ENCODE data around the gene TNXB. TPM values are rescaled to one million over a fixed set of nuclear protein-coding genes. Genes with fewer than 3 reads are reported as not detected.

The TNXB gene
- total and polyA plus RNA-seq, 2 of the 4 experiments (the other 2 are of a cell fraction) = 0.05 TPM; not detected in 1

DNA sequence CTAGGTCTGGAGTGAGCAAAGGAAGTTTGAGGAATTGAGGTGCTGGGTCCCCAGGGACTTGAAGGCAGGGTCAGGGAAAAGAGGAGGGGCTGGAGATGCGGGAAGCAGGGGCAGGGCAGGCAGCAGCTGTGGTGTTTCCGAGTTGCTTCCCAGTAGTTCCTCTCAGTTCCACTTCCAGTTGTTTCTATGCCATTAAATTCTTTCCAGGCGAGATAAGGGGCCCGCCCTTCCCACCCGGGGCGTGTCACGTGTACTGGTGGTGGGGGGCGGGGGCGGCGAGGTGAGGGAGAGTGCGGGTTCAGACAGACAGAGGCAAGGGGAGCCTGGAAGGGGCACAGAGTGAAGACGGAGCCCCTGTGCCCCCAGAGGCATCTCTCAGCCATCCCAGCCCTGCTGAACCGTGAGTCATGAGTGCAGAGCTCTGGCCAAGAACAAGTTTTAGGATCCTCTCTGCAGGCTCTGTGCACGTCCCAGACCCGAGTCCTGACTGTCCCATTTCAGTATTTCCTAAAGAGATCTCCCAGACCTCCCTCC is 977 bp downstream of the TNXB start:
- Histone ChIP-seq H4K5ac (ENCODE audit: low read depth, low read length) (peak overlapping the region; percentile 75; the same call in 1 of the 2 replicates), H2AK5ac (ENCODE audit: low read depth, low read length) (no peak overlapping the region), H2BK20ac (ENCODE audit: low read depth, low read length) (no peak overlapping the region), H2BK120ac (ENCODE audit: low read depth, low read length) (peak overlapping the region; percentile 38; the same call in 1 of the 2 replicates), H2BK15ac (ENCODE audit: low read depth, low read length) (no peak overlapping the region), H2AK9ac (replicated peaks; ENCODE audit: low read depth, low read length, poor library complexity) (peak overlapping the region; percentile 16), H3K4me3 (ENCODE audit: insufficient read depth, low read depth, low read length) (no peak overlapping the region), H4K8ac (ENCODE audit: low read depth in 2 of 2, low read length in 2 of 2) (0 out of 4 replicates have a peak overlapping the region, but pooled peaks of 1 of the 2 experiments have one; percentile 45), H3K9me1 (ENCODE audit: insufficient read depth, low read length) (peaks cover 4% of the 10 kb centered on the region), H3K27me3 (ENCODE audit: control insufficient read depth, insufficient read depth, low read length) (peaks cover 29% of the 10 kb centered on the region), H3K79me1 (ENCODE audit: low read depth in 1 of 2, low read length in 2 of 2) (peaks cover 0 to 2% of the 10 kb centered on the region in 2 experiments; a peak in 1 of 4 replicates), H3K27ac (ENCODE audit: insufficient read depth, low read length) (peak overlapping the region; percentile 83), H4K20me1 (ENCODE audit: insufficient read depth, low read length) (no peaks in the 10 kb centered on the region), H3K14ac (replicated peaks; ENCODE audit: low read depth, low read length) (no peak overlapping the region), H2BK5ac (ENCODE audit: low read depth, low read length, poor library complexity, severe bottlenecking) (no peak overlapping the region), H3K23ac (ENCODE audit: low read depth, low read length) (no peak overlapping the region), H3K9me3 (ENCODE audit: control insufficient read depth, insufficient read depth, low read length) (no peaks in the 10 kb centered on the region), H3K18ac (ENCODE audit: low read depth, low read length) (peak overlapping the region; percentile 43; the same call in 1 of the 2 replicates), H3K4ac (ENCODE audit: low read depth, low read length) (no peak overlapping the region; the same call in 1 of the 2 replicates), H2AFZ (replicated peaks; ENCODE audit: low read length, poor library complexity) (no peak overlapping the region), H3K9ac (ENCODE audit: low read depth, low read length) (peak overlapping the region; percentile 18; the same call in 1 of the 2 replicates), H3K36me3 (ENCODE audit: control insufficient read depth, insufficient read depth, low read length) (peaks cover 3% of the 10 kb centered on the region; the same call in 1 of the 2 replicates), H4K91ac (ENCODE audit: insufficient read depth, low read depth, low read length) (peak overlapping the region; percentile 23; the same call in 1 of the 2 replicates), H3K56ac (ENCODE audit: extremely low read depth, insufficient read depth, low read length) (no peak overlapping the region), H3K4me2 (ENCODE audit: low read depth, low read length) (peak overlapping the region; percentile 51; the same call in 1 of the 2 replicates), H3K4me1 (ENCODE audit: control insufficient read depth, insufficient read depth, low read length) (peaks cover 26% of the 10 kb centered on the region)
- dilution Hi-C loops (cut with HindIII; ENCODE audit: low sequenced_read_pairs, unreplicated experiment) = no loop called here
- ATAC-seq (ENCODE audit: low read depth) (peak; percentile 84), DNase-seq (peak; percentile 21)
- ChIA-PET POLR2A (ENCODE audit: unreplicated experiment) (no interaction called here), CTCF (interaction anchor here (1.5 kb wide), 1 partner anchor 9 kb away, joined by 6 read pairs; no protein-coding TSS in a partner anchor)
- BruUV-seq (replicated peaks) = no TSS peak
- in situ Hi-C loops (cut with MboI; ENCODE audit: low sequenced_read_pairs) = no loop called here
- 0% methylated on average over 2 of the region's 15 CpGs; no CpG with 5 or more reads in 1 of the 2 experiments for WGBS, 2 experiments (ENCODE audit: extremely low coverage in 2 of 2, insufficient read length in 1 of 2)
- intact Hi-C loops (cut with micrococcal nuclease) = no loop called here
- TF ChIP-seq MXI1 (IDR thresholded peaks at IDR 0.05; ENCODE audit: borderline replicate concordance, low read depth, low read length) (no peak), CEBPB (IDR thresholded peaks at IDR 0.05; ENCODE audit: low read depth, low read length) (no peak), RAD21 (IDR thresholded peaks at IDR 0.05; ENCODE audit: low read length) (no peak), RCOR1 (IDR thresholded peaks at IDR 0.05; ENCODE audit: insufficient replicate concordance, low read length) (no peak), MAFK (IDR thresholded peaks at IDR 0.05; ENCODE audit: low read depth, low read length) (no peak), CHD1 (IDR thresholded peaks at IDR 0.05; ENCODE audit: low read depth, low read length) (no peak), RFX5 (IDR thresholded peaks at IDR 0.05; ENCODE audit: low read depth, low read length) (no peak), NFE2L2 (IDR thresholded peaks at IDR 0.05; ENCODE audit: low read depth, low read length) (no peak), SMC3 (IDR thresholded peaks at IDR 0.05; ENCODE audit: low read depth, low read length) (no peak), FOS (IDR thresholded peaks at IDR 0.05; ENCODE audit: low read depth, low read length) (no peak), POLR2A (IDR thresholded peaks at IDR 0.05; ENCODE audit: low read depth, low read length) (no peak), MAZ (IDR thresholded peaks at IDR 0.05; ENCODE audit: borderline replicate concordance, low read depth, low read length) (no peak)
- TF ChIP-seq, protein P1, sequence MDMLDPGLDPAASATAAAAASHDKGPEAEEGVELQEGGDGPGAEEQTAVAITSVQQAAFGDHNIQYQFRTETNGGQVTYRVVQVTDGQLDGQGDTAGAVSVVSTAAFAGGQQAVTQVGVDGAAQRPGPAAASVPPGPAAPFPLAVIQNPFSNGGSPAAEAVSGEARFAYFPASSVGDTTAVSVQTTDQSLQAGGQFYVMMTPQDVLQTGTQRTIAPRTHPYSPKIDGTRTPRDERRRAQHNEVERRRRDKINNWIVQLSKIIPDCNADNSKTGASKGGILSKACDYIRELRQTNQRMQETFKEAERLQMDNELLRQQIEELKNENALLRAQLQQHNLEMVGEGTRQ (IDR thresholded peaks at IDR 0.05; ENCODE audit: low read depth, low read length) = no peak
- TF ChIP-seq, protein P2, sequence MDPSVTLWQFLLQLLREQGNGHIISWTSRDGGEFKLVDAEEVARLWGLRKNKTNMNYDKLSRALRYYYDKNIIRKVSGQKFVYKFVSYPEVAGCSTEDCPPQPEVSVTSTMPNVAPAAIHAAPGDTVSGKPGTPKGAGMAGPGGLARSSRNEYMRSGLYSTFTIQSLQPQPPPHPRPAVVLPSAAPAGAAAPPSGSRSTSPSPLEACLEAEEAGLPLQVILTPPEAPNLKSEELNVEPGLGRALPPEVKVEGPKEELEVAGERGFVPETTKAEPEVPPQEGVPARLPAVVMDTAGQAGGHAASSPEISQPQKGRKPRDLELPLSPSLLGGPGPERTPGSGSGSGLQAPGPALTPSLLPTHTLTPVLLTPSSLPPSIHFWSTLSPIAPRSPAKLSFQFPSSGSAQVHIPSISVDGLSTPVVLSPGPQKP (IDR thresholded peaks at IDR 0.05; ENCODE audit: borderline replicate concordance, low read depth, low read length) = no peak
- TF ChIP-seq, protein P3, sequence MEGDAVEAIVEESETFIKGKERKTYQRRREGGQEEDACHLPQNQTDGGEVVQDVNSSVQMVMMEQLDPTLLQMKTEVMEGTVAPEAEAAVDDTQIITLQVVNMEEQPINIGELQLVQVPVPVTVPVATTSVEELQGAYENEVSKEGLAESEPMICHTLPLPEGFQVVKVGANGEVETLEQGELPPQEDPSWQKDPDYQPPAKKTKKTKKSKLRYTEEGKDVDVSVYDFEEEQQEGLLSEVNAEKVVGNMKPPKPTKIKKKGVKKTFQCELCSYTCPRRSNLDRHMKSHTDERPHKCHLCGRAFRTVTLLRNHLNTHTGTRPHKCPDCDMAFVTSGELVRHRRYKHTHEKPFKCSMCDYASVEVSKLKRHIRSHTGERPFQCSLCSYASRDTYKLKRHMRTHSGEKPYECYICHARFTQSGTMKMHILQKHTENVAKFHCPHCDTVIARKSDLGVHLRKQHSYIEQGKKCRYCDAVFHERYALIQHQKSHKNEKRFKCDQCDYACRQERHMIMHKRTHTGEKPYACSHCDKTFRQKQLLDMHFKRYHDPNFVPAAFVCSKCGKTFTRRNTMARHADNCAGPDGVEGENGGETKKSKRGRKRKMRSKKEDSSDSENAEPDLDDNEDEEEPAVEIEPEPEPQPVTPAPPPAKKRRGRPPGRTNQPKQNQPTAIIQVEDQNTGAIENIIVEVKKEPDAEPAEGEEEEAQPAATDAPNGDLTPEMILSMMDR (conservative IDR thresholded peaks at IDR 0.05; ENCODE audit: low read depth, low read length) = no peak
